Astrocyte of the spinal cord (primary cell): Measurements from ENCODE around the gene VAV3.
A peak's percentile ranks its signal among the peaks of the same experiment; 100 is the strongest.

Source experiments
- DNase-seq: peaks from one replicate; pipeline ENCODE4 v3.0.0; 2011; ENCODE audit warnings: low read depth, low spot score
- H3K4me3 ChIP-seq: 2 replicates; pipeline ENCODE4 v1.5.1; 2011; ENCODE audit warnings: low read depth, mild to moderate bottlenecking, low read length, moderate library complexity
- in situ Hi-C: cut with HindIII; loops from 2 replicates; pipeline ENCODE4 v1.10.0; 2017; ENCODE audit warnings: low sequenced_read_pairs
- TF ChIP-seq, protein P1 (sequence below): IDR thresholded peaks from 2 replicates; pipeline ENCODE4 v1.5.1; 2012; ENCODE audit warnings: low read depth, mild to moderate bottlenecking, low read length, inconsistent platforms

VAV3 gene

DNA sequence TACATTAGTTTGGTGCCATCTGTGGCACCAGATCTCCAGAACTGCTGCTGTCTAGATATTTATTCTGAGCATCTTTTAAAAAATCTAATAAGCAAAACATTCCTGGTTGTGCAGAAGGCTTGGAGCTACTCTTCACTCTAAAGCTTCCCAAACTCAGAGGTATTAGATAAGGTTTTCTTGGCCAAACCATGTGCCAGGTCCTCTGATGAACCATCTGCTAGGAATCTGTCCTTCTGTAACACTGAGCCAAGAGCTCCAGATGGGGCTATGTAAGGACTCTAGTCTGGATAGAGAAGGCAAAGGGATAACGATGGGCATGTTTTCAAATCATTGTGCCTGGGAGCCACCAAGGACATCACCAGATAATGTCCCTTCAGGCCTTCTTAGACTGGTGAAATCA is 413.5 kb downstream of the VAV3 start:
- DNase-seq, result no peak
- H3K4me3 ChIP-seq, result no peak overlapping the region
- TF ChIP-seq, protein P1, sequence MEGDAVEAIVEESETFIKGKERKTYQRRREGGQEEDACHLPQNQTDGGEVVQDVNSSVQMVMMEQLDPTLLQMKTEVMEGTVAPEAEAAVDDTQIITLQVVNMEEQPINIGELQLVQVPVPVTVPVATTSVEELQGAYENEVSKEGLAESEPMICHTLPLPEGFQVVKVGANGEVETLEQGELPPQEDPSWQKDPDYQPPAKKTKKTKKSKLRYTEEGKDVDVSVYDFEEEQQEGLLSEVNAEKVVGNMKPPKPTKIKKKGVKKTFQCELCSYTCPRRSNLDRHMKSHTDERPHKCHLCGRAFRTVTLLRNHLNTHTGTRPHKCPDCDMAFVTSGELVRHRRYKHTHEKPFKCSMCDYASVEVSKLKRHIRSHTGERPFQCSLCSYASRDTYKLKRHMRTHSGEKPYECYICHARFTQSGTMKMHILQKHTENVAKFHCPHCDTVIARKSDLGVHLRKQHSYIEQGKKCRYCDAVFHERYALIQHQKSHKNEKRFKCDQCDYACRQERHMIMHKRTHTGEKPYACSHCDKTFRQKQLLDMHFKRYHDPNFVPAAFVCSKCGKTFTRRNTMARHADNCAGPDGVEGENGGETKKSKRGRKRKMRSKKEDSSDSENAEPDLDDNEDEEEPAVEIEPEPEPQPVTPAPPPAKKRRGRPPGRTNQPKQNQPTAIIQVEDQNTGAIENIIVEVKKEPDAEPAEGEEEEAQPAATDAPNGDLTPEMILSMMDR, result no peak
- in situ Hi-C loops, result no loop called here

DNA sequence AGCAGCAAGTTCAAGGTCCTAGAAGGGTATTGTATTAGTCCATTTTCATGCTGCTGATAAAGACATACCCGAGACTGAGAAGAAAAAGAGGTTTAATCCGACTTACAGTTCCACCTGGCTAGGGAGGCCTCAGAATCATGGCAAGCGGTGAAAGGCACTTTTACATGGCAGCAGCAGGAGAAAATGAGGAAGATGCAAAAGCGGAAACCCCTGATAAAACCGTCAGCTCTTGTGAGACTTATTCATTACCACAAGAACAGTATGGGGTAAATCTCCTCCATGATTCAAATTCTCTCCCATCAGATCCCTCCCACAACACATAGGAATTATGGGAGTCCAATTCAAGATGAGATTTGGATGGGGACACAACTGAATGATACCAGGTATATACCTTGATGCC is 414.6 kb downstream of the VAV3 start:
- TF ChIP-seq, protein P1, result no peak
- no peak for DNase-seq
- in situ Hi-C loops, result no loop called here
- H3K4me3 ChIP-seq, result no peak overlapping the region

DNA sequence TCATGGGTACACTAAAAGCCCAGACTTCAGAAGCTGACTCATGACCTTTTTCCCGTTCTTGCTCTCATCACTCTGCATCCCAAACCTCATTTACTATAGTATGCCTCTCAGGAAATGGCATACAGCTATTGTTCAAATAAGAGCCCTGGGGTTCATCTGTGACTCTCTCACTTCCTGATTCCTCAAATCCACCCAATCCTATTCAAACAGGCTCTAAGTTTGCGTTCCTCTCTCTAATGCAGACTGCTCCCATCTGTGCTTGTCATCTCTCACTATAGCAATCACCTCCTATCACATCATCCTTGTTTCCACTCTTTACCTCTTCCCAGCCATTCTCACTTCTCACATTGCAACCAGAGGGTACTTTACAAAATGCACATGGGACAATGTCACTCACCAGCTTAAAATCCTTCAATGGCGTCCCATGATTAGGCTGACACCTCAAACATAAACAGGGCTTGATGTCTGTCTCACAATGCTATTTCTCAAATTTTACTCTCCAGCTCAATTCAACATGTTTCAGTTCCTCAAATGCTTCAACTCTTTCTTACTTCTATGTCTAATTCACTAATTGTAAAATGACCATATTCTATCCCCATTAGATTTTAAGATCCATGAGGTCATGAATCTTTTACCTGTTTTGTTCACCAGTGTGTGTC is 415.7 kb downstream of the VAV3 start:
- in situ Hi-C loops, result no loop called here
- no peak for DNase-seq
- no peak overlapping the region for H3K4me3 ChIP-seq
- TF ChIP-seq, protein P1, result no peak

DNA sequence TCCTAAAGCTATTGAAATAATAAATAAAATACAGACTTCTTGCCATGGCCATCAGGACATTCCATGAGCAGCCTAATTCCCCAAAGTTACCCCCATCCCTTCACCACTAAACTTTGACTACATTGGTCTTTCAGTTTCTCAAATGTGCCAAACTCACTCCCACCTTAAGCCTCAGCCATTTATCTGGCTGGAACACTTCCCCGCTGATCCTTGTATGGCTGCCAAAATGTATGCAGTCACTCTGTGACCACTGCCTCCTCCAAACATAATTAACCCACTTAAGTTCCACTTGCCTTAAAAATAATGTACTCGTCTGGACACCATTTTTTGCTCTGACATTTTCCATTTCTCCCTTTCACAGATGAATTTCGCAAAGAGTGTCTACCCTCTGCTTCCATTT is 416.7 kb downstream of the VAV3 start:
- TF ChIP-seq, protein P1, result no peak
- peak; percentile 51 for DNase-seq
- in situ Hi-C loops, result no loop called here
- H3K4me3 ChIP-seq, result no peak overlapping the region

DNA sequence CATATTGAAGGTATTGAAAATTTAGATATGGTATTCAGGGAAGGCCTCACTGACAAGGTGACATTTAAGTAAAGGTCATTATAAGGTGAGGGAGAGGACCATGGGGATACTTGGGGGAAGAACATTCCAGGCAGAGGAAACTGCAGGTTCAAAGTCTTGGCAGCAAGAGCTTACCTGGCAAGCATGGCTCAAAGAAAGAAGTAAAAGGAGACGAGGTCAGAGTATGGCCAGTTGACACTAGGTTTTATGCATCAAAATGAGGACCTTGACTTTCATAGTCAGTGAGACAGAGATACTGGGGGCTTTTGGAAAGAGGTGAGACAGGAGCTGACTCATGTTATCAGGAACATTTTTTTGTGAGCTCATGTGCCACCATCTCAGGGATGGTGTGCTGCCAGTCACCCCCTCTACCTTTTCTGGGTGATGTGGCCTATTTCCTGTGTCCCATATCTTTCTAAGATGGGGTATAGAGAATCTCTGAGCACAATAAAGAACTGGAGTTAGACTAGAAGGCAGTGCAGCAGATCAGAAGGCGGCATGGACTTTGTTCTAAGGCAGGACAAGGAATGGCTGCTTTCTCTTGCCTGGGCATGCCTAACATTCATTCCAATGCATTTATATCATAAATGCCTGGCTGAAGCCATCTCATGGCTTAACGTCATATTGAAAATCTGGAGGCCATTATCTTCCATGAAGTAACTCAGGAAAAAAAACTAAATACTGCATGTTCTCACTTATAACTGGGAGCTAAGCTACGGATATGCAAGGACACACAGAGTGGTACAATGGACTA is 417.4 kb downstream of the VAV3 start:
- in situ Hi-C loops, result no loop called here
- TF ChIP-seq, protein P1, result no peak
- no peak for DNase-seq
- H3K4me3 ChIP-seq, result no peak overlapping the region

DNA sequence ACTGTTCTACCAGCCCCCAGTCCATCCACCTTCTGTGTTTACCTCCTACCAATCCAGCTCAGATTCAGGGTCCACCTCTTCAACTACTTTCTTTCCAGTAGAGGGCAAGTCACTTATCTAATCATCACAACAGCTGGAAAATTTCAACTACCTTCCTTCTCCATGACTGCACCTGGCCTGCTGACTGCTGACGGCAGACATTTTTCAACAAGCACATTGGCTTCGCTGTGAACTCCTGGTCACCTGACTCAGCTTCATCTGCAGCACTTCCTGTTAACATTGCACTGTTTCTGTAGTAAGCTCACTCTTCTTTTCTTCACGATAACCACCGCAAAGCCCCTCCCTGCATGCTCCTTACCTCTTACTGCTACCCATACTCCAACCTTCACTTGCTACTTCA is 418.4 kb downstream of the VAV3 start:
- no peak for DNase-seq
- H3K4me3 ChIP-seq, result no peak overlapping the region
- TF ChIP-seq, protein P1, result no peak
- in situ Hi-C loops, result no loop called here
